Measurements from ENCODE around the gene ATP8A1. TPM values are rescaled to one million over a fixed set of nuclear protein-coding genes. Genes with fewer than 3 reads are reported as not detected.

ATP8A1 gene
- total RNA-seq, 1 experiment from 2014 or later: 0.80 TPM

- Histone ChIP-seq H3K9me3 (ENCODE audit: control insufficient read depth, insufficient read depth, low read depth, low read length) (no peaks in the 10 kb centered on the region), H3K36me3 (ENCODE audit: control insufficient read depth, insufficient read depth, low read length) (no peaks in the 10 kb centered on the region), H3K27me3 (ENCODE audit: control insufficient read depth, insufficient read depth, low read length) (no peaks in the 10 kb centered on the region), H3K4me1 (ENCODE audit: control insufficient read depth, insufficient read depth, low read length) (no peaks in the 10 kb centered on the region), H3K4me3 (ENCODE audit: low read depth in 2 of 2, low read length in 2 of 2) (no peak overlapping the region), H3K27ac (ENCODE audit: low read length) (no peak overlapping the region)
- no peak for DNase-seq (ENCODE audit: low read depth, low spot score)
- ChIA-PET POLR2A (no interaction called here), CTCF (no interaction called here)
- ATAC-seq: no peak
- in situ Hi-C loops (cut with HindIII; ENCODE audit: low pct_unique_long_range_greater_than_20kb, low sequenced_read_pairs): no loop called here
- TF ChIP-seq CTCF (IDR thresholded peaks at IDR 0.05): no peak
- TF ChIP-seq, protein P1, sequence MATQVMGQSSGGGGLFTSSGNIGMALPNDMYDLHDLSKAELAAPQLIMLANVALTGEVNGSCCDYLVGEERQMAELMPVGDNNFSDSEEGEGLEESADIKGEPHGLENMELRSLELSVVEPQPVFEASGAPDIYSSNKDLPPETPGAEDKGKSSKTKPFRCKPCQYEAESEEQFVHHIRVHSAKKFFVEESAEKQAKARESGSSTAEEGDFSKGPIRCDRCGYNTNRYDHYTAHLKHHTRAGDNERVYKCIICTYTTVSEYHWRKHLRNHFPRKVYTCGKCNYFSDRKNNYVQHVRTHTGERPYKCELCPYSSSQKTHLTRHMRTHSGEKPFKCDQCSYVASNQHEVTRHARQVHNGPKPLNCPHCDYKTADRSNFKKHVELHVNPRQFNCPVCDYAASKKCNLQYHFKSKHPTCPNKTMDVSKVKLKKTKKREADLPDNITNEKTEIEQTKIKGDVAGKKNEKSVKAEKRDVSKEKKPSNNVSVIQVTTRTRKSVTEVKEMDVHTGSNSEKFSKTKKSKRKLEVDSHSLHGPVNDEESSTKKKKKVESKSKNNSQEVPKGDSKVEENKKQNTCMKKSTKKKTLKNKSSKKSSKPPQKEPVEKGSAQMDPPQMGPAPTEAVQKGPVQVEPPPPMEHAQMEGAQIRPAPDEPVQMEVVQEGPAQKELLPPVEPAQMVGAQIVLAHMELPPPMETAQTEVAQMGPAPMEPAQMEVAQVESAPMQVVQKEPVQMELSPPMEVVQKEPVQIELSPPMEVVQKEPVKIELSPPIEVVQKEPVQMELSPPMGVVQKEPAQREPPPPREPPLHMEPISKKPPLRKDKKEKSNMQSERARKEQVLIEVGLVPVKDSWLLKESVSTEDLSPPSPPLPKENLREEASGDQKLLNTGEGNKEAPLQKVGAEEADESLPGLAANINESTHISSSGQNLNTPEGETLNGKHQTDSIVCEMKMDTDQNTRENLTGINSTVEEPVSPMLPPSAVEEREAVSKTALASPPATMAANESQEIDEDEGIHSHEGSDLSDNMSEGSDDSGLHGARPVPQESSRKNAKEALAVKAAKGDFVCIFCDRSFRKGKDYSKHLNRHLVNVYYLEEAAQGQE (IDR thresholded peaks at IDR 0.05; ENCODE audit: insufficient read depth in 1 of 2, low read depth in 2 of 2, low read length in 1 of 2): no peak
- intact Hi-C loops (cut with micrococcal nuclease; ENCODE audit: unreplicated experiment): no loop called here
- no TSS peak for BruUV-seq (replicated peaks)
Observed at GRCh38 chr4:42547805-42548204, 109.1 kb downstream of the ATP8A1 start.

DNA sequence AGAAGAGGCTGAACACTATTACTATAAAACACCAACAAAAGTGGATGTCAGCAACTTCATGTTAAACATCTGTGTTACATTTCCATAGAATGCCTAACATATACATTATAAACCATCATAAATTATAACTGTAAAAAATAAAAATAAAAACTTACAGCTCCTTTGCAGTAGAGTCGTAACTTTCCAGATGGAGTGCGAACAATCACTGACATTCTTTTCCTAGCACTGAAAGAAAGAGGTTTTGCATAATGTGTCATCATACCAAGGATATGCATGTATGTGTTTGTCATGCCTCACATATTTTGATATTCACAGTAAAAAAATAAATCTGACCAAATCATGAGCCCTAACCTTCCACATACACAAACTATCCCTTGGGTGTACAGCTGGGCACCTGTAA, 113.1 kb downstream of the ATP8A1 start:
- ATAC-seq: no peak
- CTCF ChIA-PET: no interaction called here
- no peak overlapping the region for H3K27ac ChIP-seq (ENCODE audit: low read length)
- no TSS peak for BruUV-seq (replicated peaks)
- no peak for DNase-seq (ENCODE audit: low read depth, low spot score)
- H3K27me3 ChIP-seq (ENCODE audit: control insufficient read depth, insufficient read depth, low read length): no peaks in the 10 kb centered on the region
- H3K4me3 ChIP-seq (ENCODE audit: low read depth in 2 of 2, low read length in 2 of 2): no peak overlapping the region
- no peaks in the 10 kb centered on the region for H3K36me3 ChIP-seq (ENCODE audit: control insufficient read depth, insufficient read depth, low read length)
- H3K4me1 ChIP-seq (ENCODE audit: control insufficient read depth, insufficient read depth, low read length): no peaks in the 10 kb centered on the region
- intact Hi-C loops (cut with micrococcal nuclease; ENCODE audit: unreplicated experiment) (no loop called here), in situ Hi-C loops (cut with HindIII; ENCODE audit: low pct_unique_long_range_greater_than_20kb, low sequenced_read_pairs) (no loop called here)
- POLR2A ChIA-PET: no interaction called here
- H3K9me3 ChIP-seq (ENCODE audit: control insufficient read depth, insufficient read depth, low read depth, low read length): no peaks in the 10 kb centered on the region
- no peak for TF ChIP-seq TCF7L2 (IDR thresholded peaks at IDR 0.05; ENCODE audit: low read depth, low read length)
- TF ChIP-seq, protein P1 (IDR thresholded peaks at IDR 0.05; ENCODE audit: insufficient read depth in 1 of 2, low read depth in 2 of 2, low read length in 1 of 2): no peak
- TF ChIP-seq CTCF (IDR thresholded peaks at IDR 0.05): no peak
- no peak for TF ChIP-seq SIN3A (IDR thresholded peaks at IDR 0.05; ENCODE audit: borderline replicate concordance, insufficient read depth, low read depth, low read length)
- TF ChIP-seq POLR2AphosphoS5 (IDR thresholded peaks at IDR 0.05; ENCODE audit: low read depth, low read length): no peak
